Measurements from ENCODE around the gene ERCC3.
"Not testable (repeated sequence)": the region's sequence is repeated elsewhere in the genome, so short reads cannot be mapped to it uniquely, and the experiment has no call there.

The ERCC3 gene

GRCh38 chr2:127277028-127277427, 16.9 kb downstream of the ERCC3 start:
- DNase-seq: no peak

- no peak for DNase-seq
These were observed 18.2 kb downstream of the ERCC3 start for GRCh38 chr2:127275789-127276188.

GRCh38 chr2:127275356-127275755, 18.6 kb downstream of the ERCC3 start:
- no peak for DNase-seq

GRCh38 chr2:127270663-127271062, 23.3 kb downstream of the ERCC3 start:
- no peak for DNase-seq

GRCh38 chr2:127261804-127262406, 32.0 kb downstream of the ERCC3 start:
- no peak for DNase-seq

GRCh38 chr2:127259355-127259754, 34.6 kb downstream of the ERCC3 start:
- no peak for DNase-seq

GRCh38 chr2:127256866-127257265, 37.1 kb downstream of the ERCC3 start:
- no peak for DNase-seq

GRCh38 chr2:127256381-127256780, 37.6 kb downstream of the ERCC3 start:
- no peak for DNase-seq

- no peak for DNase-seq
These were observed 38.2 kb downstream of the ERCC3 start for GRCh38 chr2:127255721-127256120.

GRCh38 chr2:127255146-127255545, 38.8 kb downstream of the ERCC3 start:
- DNase-seq: no peak

GRCh38 chr2:127254386-127254981, 39.5 kb downstream of the ERCC3 start:
- DNase-seq: peak; percentile 2

- not testable (repeated sequence) for DNase-seq
These were observed 52.8 kb downstream of the ERCC3 start for GRCh38 chr2:127241184-127241583.

GRCh38 chr2:127239395-127239794, 54.5 kb downstream of the ERCC3 start:
- no peak for DNase-seq

- not testable (repeated sequence) for DNase-seq
These were observed 56.2 kb downstream of the ERCC3 start for GRCh38 chr2:127237768-127238167.

GRCh38 chr2:127235082-127235702, 58.8 kb downstream of the ERCC3 start:
- DNase-seq: no peak

GRCh38 chr2:127233710-127234109, 60.2 kb downstream of the ERCC3 start:
- DNase-seq: no peak

- no peak for DNase-seq
These were observed 62.6 kb downstream of the ERCC3 start for GRCh38 chr2:127231130-127231865.

GRCh38 chr2:127229555-127229954, 64.4 kb downstream of the ERCC3 start:
- no peak for DNase-seq

GRCh38 chr2:127228102-127228501, 65.8 kb downstream of the ERCC3 start:
- DNase-seq: no peak

- DNase-seq: not testable (repeated sequence)
These were observed 66.7 kb downstream of the ERCC3 start for GRCh38 chr2:127227264-127227660.

GRCh38 chr2:127226520-127227263, 67.3 kb downstream of the ERCC3 start:
- DNase-seq: peak; percentile 77

- DNase-seq: no peak
These were observed 67.8 kb downstream of the ERCC3 start for GRCh38 chr2:127226132-127226519.
